GM19351 (cell line): Measurements from ENCODE around the gene KRT33B.

ENCODE experiments used
- ATAC-seq: cut with Tn5 transposase; IDR thresholded peaks from one replicate; pipeline ENCODE4 v1.9.1; 2021; ENCODE audit warnings: mild to moderate bottlenecking, moderate library complexity; ENCODE audit not compliant: unreplicated experiment

KRT33B gene

DNA sequence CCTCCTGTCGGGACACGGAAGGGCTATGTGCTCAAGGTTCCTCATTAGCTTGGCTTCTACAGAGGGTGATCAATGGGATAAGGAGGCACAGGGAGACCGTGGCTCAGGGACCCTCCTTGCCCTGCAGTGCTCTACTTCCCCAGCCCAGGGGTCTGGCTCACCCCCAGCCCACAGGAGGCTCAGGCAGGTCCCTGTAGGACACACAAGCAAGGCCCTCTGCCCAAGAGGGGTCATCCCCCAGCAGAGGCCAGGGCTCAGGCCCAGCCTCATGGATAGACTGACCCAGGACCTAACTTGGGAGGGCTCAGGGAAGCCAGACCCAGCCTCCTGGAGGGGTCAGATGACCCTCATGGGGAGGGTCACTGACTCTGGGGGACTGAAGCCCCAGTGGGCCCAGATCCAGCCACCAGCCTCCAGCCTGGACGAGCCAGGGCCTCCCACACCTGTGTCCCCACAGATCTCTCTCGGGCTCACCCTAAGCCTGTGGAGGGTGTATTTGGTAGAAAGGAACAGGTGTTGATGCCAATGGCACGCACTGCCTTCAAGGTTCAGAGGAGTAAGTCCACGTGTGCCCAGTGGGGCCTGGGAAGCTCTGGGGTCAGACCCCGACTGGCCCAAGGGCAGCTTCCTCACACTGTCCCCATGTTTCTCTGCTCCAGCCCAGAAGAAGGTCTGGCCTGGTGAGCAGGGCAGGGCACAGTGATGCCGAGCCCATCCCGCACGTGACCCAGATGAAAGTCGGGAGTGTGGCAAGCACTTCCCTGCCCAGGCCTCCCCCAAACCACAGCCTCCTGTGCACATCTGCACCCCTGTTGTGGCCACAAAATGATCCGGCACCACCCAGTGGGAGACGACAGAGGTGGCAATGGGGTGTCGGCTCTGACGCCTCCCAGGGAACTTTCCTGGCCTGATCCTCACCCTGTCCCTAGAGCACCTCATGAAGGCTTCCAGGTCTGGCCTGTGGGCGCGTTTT, 43.2 kb downstream of the KRT33B start:
- ATAC-seq = no peak

- no peak for ATAC-seq
Measured at GRCh38 chr17:41325611-41326010, 44.0 kb downstream of the KRT33B start.

DNA sequence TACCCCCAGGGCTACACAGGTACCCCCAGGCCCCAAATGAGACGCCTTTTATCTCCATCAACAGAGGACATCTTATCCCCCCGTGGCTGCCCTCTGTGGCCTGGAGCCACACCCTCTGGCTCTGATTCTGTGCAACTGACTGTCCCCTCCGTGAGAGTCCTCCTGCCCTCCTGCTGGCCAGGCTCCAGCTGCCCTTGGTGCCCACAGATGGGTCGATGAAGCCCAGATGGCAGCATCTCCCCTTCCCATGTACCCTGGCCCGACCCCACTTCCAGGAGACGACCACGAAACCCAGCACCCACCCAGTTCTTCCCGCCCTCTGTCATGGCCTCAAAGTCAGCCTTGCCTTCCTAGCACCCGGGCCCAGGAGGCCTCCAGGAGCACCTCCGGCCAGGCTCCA, 44.5 kb downstream of the KRT33B start:
- no peak for ATAC-seq

- ATAC-seq = no peak
Measured at GRCh38 chr17:41324180-41325075, 45.2 kb downstream of the KRT33B start.

DNA sequence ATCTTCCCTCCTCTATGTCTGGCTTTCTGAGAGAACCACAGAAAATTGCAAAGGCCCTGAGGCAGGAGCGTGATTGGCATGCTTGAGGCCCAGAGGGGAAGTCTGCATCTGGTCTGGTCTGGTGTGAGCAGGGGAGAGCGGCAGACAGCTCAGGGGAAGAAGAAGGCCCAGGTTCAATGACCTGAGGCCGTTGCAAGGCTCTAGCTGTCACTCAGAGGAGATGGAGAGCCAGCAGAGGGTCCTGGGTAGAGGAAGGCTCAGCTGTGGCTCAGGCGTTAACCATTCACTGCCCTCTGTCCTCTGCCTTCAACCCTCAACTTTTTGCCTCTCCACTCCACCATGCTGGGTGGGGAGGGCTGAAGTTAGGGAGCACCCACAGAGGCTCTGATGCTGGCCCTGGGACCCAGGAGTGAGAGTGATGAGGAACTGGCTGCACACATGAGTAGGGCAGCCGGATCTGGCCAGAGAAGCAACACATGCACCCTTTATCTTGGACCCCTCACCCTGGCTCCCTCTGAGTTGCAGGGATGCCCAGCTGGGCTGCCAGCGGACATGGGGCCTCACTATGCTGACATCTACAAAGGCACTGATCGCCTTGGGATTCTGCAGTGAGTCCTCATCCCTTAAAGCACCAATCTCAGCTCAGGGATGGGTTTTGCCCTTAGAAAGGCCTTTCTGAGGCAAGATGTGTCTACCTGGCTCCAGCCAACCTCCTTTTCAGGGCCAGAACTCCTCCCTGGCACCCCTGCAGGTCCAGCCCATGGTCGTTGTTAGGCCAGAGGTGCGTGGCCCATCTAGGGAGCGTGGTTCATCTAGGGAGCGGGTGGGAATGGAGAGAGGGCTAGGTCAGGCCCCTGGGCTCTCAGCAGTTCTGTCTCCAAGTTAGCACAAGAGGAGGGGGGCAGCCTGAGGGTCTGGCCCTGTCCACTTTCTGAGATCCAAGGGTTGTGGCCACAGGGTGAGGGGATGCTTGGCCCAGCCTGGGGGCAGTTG, 46.4 kb downstream of the KRT33B start:
- no peak for ATAC-seq

DNA sequence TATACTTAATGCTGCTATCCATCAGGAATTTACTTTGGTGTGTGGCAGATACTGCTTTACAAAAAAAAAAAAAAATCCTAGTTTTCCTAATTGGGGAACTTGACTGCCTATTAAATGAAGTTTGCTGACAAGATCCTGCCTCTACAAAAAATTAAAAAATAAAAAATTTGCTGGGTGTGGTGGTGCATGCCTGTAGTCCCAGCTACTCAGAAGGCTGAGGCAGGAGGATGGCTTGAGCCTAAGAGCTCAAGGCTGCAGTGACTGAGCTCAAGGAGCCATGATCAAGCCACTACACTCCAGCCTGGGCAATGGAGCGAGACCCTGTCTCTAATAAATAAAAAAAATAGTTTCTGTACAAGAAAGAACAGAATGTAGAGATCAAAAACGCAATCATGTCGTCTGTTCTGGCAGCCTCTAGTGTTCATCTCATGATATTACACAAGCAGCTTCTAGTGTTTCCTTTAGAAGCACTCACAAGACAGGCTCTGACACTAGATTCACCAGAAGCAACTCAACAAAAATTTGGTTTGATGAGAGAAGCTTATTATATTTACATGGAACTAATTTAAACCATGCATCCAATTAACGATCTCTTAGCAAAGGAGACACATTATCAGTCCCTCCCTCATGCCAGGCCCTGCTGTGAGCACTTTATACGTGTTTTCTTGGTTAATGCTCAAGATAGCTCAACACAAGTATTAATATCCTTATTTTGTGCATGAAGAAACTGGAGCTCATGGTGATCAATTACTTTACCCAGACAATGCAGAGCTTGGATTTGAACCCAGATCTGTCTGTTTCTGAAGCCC, 47.3 kb downstream of the KRT33B start:
- ATAC-seq = no peak

- no peak for ATAC-seq
Measured at GRCh38 chr17:41318231-41318630, 51.4 kb downstream of the KRT33B start.

DNA sequence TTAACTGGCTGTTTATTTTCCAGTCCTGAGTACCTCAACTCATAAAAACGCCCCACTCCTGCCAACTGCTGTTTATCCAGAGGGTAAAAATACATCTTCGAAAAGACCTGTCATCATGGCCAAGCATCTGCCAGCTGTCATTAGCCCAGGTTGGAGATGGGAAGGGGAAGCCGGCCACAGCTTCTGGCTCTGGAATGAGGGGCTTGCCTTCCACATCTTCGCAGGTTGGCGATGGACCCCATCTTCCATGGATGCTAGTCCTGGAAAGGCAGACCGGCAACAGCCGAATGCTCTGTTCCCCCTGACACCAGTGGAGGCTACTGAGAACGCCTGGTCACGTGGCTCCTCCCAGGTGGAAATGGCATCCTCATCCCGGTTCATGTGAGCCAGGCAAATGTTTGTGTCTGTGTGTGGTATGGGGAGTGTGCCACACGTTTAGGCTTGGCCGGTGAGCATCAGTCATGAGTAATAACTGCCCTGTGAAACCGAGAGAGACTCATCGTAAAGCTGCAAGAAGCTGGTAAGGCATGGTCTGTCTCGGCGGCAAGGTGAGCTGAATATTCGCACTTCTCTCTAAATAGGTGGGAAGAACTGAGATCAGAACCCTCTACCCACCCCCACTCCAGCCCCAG, 53.7 kb downstream of the KRT33B start:
- ATAC-seq = no peak

GRCh38 chr17:41315204-41315794, 54.3 kb downstream of the KRT33B start, which contains the start of gene KRTAP17-1:
KRTAP17-1 (minus strand) TSS chr17:41315710; CDS start chr17:41315650, 60 bp downstream.
- no peak for ATAC-seq
